ENCODE results near the gene AFMID. TPM values are rescaled to one million over a fixed set of nuclear protein-coding genes. Genes with fewer than 3 reads are reported as not detected.

Gene AFMID
- total and polyA plus RNA-seq, 5 donors from 2014 or later = 1.8 to 5.5 (median 2.8) TPM

GRCh38 chr17:78224231-78225087, 37.3 kb downstream of the AFMID start:
- Mint-ChIP-seq H3K9me3 (no peaks in the 10 kb centered on the region), H3K36me3 (no peaks in the 10 kb centered on the region), H3K4me1 (peaks cover 0 to 17% (median 2%) of the 10 kb centered on the region in 4 donors), H3K27me3 (peaks cover 5% of the 10 kb centered on the region), H3K27ac (peak overlapping the region in 2 of 3 donors; percentile 11 to 56), H3K4me3 (no peak overlapping the region)
- ATAC-seq (ENCODE audit: low read depth in 2 of 2) (no peak), DNase-seq (no peak)
- Histone ChIP-seq H3K4me1 (ENCODE audit: control insufficient read depth, insufficient read depth, low read length, poor library complexity, severe bottlenecking) (no peaks in the 10 kb centered on the region), H3K9me3 (ENCODE audit: control insufficient read depth in 2 of 2, low read length in 2 of 2) (no peaks in the 10 kb centered on the region), H3K27ac (ENCODE audit: insufficient read depth, low read length, poor library complexity, severe bottlenecking) (no peak overlapping the region), H3K27me3 (ENCODE audit: control insufficient read depth, insufficient read depth, low read length) (no peaks in the 10 kb centered on the region), H3K36me3 (ENCODE audit: control insufficient read depth, insufficient read depth, low read length) (no peaks in the 10 kb centered on the region), H3K4me3 (ENCODE audit: low read depth, low read length) (no peak overlapping the region)

- H3K36me3 Mint-ChIP-seq = no peaks in the 10 kb centered on the region
- H3K9me3 Mint-ChIP-seq = no peaks in the 10 kb centered on the region
- Histone ChIP-seq H3K27me3 (ENCODE audit: control insufficient read depth, insufficient read depth, low read length) (no peaks in the 10 kb centered on the region), H3K4me1 (ENCODE audit: control insufficient read depth, insufficient read depth, low read length, poor library complexity, severe bottlenecking) (no peaks in the 10 kb centered on the region), H3K36me3 (ENCODE audit: control insufficient read depth, insufficient read depth, low read length) (no peaks in the 10 kb centered on the region), H3K9me3 (ENCODE audit: control insufficient read depth in 2 of 2, low read length in 2 of 2) (no peaks in the 10 kb centered on the region), H3K4me3 (ENCODE audit: low read depth, low read length) (no peak overlapping the region), H3K27ac (ENCODE audit: insufficient read depth, low read length, poor library complexity, severe bottlenecking) (no peak overlapping the region)
- H3K27ac Mint-ChIP-seq = no peak overlapping the region
- no peak overlapping the region for H3K4me3 Mint-ChIP-seq
- DNase-seq (no peak), ATAC-seq (ENCODE audit: low read depth in 2 of 2) (no peak)
- peaks cover 0 to 17% (median 2%) of the 10 kb centered on the region in 4 donors for H3K4me1 Mint-ChIP-seq
- H3K27me3 Mint-ChIP-seq = peaks cover 13% of the 10 kb centered on the region
Measured at GRCh38 chr17:78225088-78225865, 38.1 kb downstream of the AFMID start.

- Histone ChIP-seq H3K4me1 (ENCODE audit: control insufficient read depth, insufficient read depth, low read length, poor library complexity, severe bottlenecking) (no peaks in the 10 kb centered on the region), H3K9me3 (ENCODE audit: control insufficient read depth in 2 of 2, low read length in 2 of 2) (no peaks in the 10 kb centered on the region), H3K4me3 (ENCODE audit: low read depth, low read length) (no peak overlapping the region), H3K36me3 (ENCODE audit: control insufficient read depth, insufficient read depth, low read length) (no peaks in the 10 kb centered on the region), H3K27ac (ENCODE audit: insufficient read depth, low read length, poor library complexity, severe bottlenecking) (no peak overlapping the region), H3K27me3 (ENCODE audit: control insufficient read depth, insufficient read depth, low read length) (peaks cover 3% of the 10 kb centered on the region)
- ATAC-seq (ENCODE audit: low read depth in 2 of 2) (no peak), DNase-seq (no peak)
- no peak overlapping the region for H3K27ac Mint-ChIP-seq
- H3K9me3 Mint-ChIP-seq = no peaks in the 10 kb centered on the region
- peak overlapping the region in 1 of 4 donors; percentile 65 for H3K4me3 Mint-ChIP-seq
- peaks cover 22% of the 10 kb centered on the region for H3K27me3 Mint-ChIP-seq
- H3K4me1 Mint-ChIP-seq = peaks cover 0 to 20% (median 5%) of the 10 kb centered on the region in 4 donors
- H3K36me3 Mint-ChIP-seq = no peaks in the 10 kb centered on the region
Measured at GRCh38 chr17:78226055-78226758, 39.0 kb downstream of the AFMID start.

GRCh38 chr17:78226759-78227454, 39.7 kb downstream of the AFMID start:
- no peak overlapping the region for H3K4me3 ChIP-seq (ENCODE audit: low read depth, low read length)
- H3K4me3 Mint-ChIP-seq = peak overlapping the region in 1 of 4 donors; percentile 65
- peaks cover 0 to 21% (median 5%) of the 10 kb centered on the region in 4 donors for H3K4me1 Mint-ChIP-seq
- H3K9me3 Mint-ChIP-seq = no peaks in the 10 kb centered on the region
- H3K27ac ChIP-seq (ENCODE audit: insufficient read depth, low read length, poor library complexity, severe bottlenecking) = no peak overlapping the region
- ATAC-seq (ENCODE audit: low read depth in 2 of 2) (no peak), DNase-seq (no peak)
- peaks cover 3% of the 10 kb centered on the region for H3K27me3 ChIP-seq (ENCODE audit: control insufficient read depth, insufficient read depth, low read length)
- H3K36me3 Mint-ChIP-seq = no peaks in the 10 kb centered on the region
- H3K27ac Mint-ChIP-seq = no peak overlapping the region
- H3K9me3 ChIP-seq (ENCODE audit: control insufficient read depth in 2 of 2, low read length in 2 of 2) = no peaks in the 10 kb centered on the region
- H3K4me1 ChIP-seq (ENCODE audit: control insufficient read depth, insufficient read depth, low read length, poor library complexity, severe bottlenecking) = peaks cover 4% of the 10 kb centered on the region
- no peaks in the 10 kb centered on the region for H3K36me3 ChIP-seq (ENCODE audit: control insufficient read depth, insufficient read depth, low read length)
- H3K27me3 Mint-ChIP-seq = peaks cover 25% of the 10 kb centered on the region

- H3K36me3 Mint-ChIP-seq = no peaks in the 10 kb centered on the region
- H3K27me3 Mint-ChIP-seq = peaks cover 25% of the 10 kb centered on the region
- no peak for DNase-seq
- no peaks in the 10 kb centered on the region for H3K9me3 Mint-ChIP-seq
- H3K27ac Mint-ChIP-seq = no peak overlapping the region
- Histone ChIP-seq H3K9me3 (ENCODE audit: control insufficient read depth in 2 of 2, low read length in 2 of 2) (no peaks in the 10 kb centered on the region), H3K36me3 (ENCODE audit: control insufficient read depth, insufficient read depth, low read length) (no peaks in the 10 kb centered on the region), H3K27me3 (ENCODE audit: control insufficient read depth, insufficient read depth, low read length) (peaks cover 3% of the 10 kb centered on the region), H3K4me3 (ENCODE audit: low read depth, low read length) (no peak overlapping the region), H3K27ac (ENCODE audit: insufficient read depth, low read length, poor library complexity, severe bottlenecking) (no peak overlapping the region), H3K4me1 (ENCODE audit: control insufficient read depth, insufficient read depth, low read length, poor library complexity, severe bottlenecking) (peaks cover 4% of the 10 kb centered on the region)
- H3K4me3 Mint-ChIP-seq = no peak overlapping the region
- no peak for ATAC-seq (ENCODE audit: low read depth in 2 of 2)
- peaks cover 0 to 21% (median 5%) of the 10 kb centered on the region in 4 donors for H3K4me1 Mint-ChIP-seq
Measured at GRCh38 chr17:78227455-78227916, 40.3 kb downstream of the AFMID start.

GRCh38 chr17:78228176-78228575, 41.0 kb downstream of the AFMID start:
- Mint-ChIP-seq H3K4me3 (no peak overlapping the region), H3K36me3 (no peaks in the 10 kb centered on the region), H3K27me3 (peaks cover 30% of the 10 kb centered on the region), H3K27ac (no peak overlapping the region), H3K4me1 (peaks cover 0 to 20% (median 6%) of the 10 kb centered on the region in 4 donors), H3K9me3 (peaks cover 0 to 2% (median 0%) of the 10 kb centered on the region in 7 donors)
- peaks cover 9% of the 10 kb centered on the region for H3K27me3 ChIP-seq (ENCODE audit: control insufficient read depth, insufficient read depth, low read length)
- no peaks in the 10 kb centered on the region for H3K9me3 ChIP-seq (ENCODE audit: control insufficient read depth in 2 of 2, low read length in 2 of 2)
- no peak overlapping the region for H3K27ac ChIP-seq (ENCODE audit: insufficient read depth, low read length, poor library complexity, severe bottlenecking)
- no peak overlapping the region for H3K4me3 ChIP-seq (ENCODE audit: low read depth, low read length)
- DNase-seq (no peak), ATAC-seq (ENCODE audit: low read depth in 2 of 2) (no peak)
- H3K4me1 ChIP-seq (ENCODE audit: control insufficient read depth, insufficient read depth, low read length, poor library complexity, severe bottlenecking) = peaks cover 4% of the 10 kb centered on the region
- H3K36me3 ChIP-seq (ENCODE audit: control insufficient read depth, insufficient read depth, low read length) = no peaks in the 10 kb centered on the region

Measured in CD4-positive, CD25-positive, alpha-beta regulatory T cell (primary cell).